ENCODE measurements around the gene MEN1. TPM values are rescaled to one million over a fixed set of nuclear protein-coding genes. Genes with fewer than 3 reads are reported as not detected.

Gene MEN1
- total and polyA plus RNA-seq, 9 of the 15 experiments (the other 6 are each of a cell fraction or from before 2014, with no cell fraction given), result 3.4 to 57.2 (median 19.3) TPM

GRCh38 chr11:64841592-64842365 lies 31.4 kb upstream of the MEN1 start:
- DNase-seq (ENCODE audit: extremely low read depth in 1 of 4, low spot score in 3 of 4), result peak in 2 of 4 experiments; percentile 27 to 35
- in situ Hi-C loops (cut with MboI), result no loop called here

More at GRCh38 chr11:64841592-64842365, 31.4 kb upstream of the MEN1 start:
- H3K9ac ChIP-seq (ENCODE audit: insufficient read depth in 1 of 2, low read depth in 2 of 2, low read length in 2 of 2), result peak overlapping the region in 1 of 2 experiments; percentile 92; a peak in 2 of 4 replicates
- H3K36me3 ChIP-seq (ENCODE audit: control insufficient read depth, insufficient read depth, low read length), result peaks cover 30% of the 10 kb centered on the region; the same call in 2 of the 3 replicates
- no peaks in the 10 kb centered on the region for H3K9me3 ChIP-seq (replicated peaks; ENCODE audit: control insufficient read depth, insufficient read depth, low read depth, low read length)
- 67% methylated on average over 11 of the region's 15 CpGs for WGBS (ENCODE audit: insufficient coverage, low coverage, missing lambda C conversion rate)
- H3K4me2 ChIP-seq (ENCODE audit: insufficient read depth, low read length), result no peak overlapping the region
- no peak for FAIRE-seq
- BruUV-seq (replicated peaks), result no TSS peak
- ChIA-PET CTCF (ENCODE audit: low intra/inter-chr PET ratio) (no interaction called here), POLR2A (no interaction called here)
- no peak overlapping the region for H2AFZ ChIP-seq (ENCODE audit: low read depth, low read length)
- no peak overlapping the region for H3K4me3 ChIP-seq
- no peak for ATAC-seq
- H3K4me1 ChIP-seq (replicated peaks in 1 of 2; ENCODE audit: control insufficient read depth in 2 of 2, insufficient read depth in 2 of 2, low read length in 2 of 2), result peaks cover 25 to 58% of the 10 kb centered on the region in 2 experiments
- H3K9me1 ChIP-seq (ENCODE audit: control insufficient read depth, insufficient read depth, low read length), result no peaks in the 10 kb centered on the region
- H3K79me2 ChIP-seq (ENCODE audit: control insufficient read depth, insufficient read depth, low read length), result peaks cover 23% of the 10 kb centered on the region; the same call in 2 of the 3 replicates
- no peaks in the 10 kb centered on the region for H4K20me1 ChIP-seq (replicated peaks; ENCODE audit: control insufficient read depth, insufficient read depth, low read length)
- H3K27me3 ChIP-seq (ENCODE audit: control insufficient read depth in 2 of 2, insufficient read depth in 2 of 2, low read length in 2 of 2), result no peaks in the 10 kb centered on the region; a peak in 1 of 5 replicates
- H3K27ac ChIP-seq (ENCODE audit: extremely low read depth, low read depth, low read length), result peak overlapping the region; percentile 25; the same call in 1 of the 3 replicates
- intact Hi-C loops (cut with micrococcal nuclease), result loop anchor here (5.0 to 10.0 kb wide), 2 partner anchors 39 to 413 kb away; partner anchors contain the start of gene MAP4K2
- no peak for TF ChIP-seq PHF21A (IDR thresholded peaks at IDR 0.05; ENCODE audit: borderline replicate concordance, low read depth)
- no peak for TF ChIP-seq CBX8 (IDR thresholded peaks at IDR 0.05; ENCODE audit: borderline replicate concordance, extremely low read depth, low read depth, low read length, poor library complexity, severe bottlenecking)
- no peak for TF ChIP-seq MEIS2 (IDR thresholded peaks at IDR 0.05; ENCODE audit: partially characterized antibody)
- no peak for TF ChIP-seq BMI1 (IDR thresholded peaks at IDR 0.05; ENCODE audit: low read length)
- TF ChIP-seq ZNF668 (CRISPR knock-in tag; IDR thresholded peaks at IDR 0.05), result no peak
- peak; percentile 67 for TF ChIP-seq HCFC1 (IDR thresholded peaks at IDR 0.05; ENCODE audit: low read depth, low read length)
- TF ChIP-seq YY1 (IDR thresholded peaks at IDR 0.05; ENCODE audit: borderline replicate concordance in 1 of 3, control insufficient read depth in 1 of 3, extremely low read depth in 1 of 3, insufficient read depth in 3 of 3, insufficient read length in 1 of 3, insufficient replicate concordance in 2 of 3, low read depth in 1 of 3, low read length in 2 of 3), result peak in 1 of 3 experiments; percentile 27
- TF ChIP-seq PHF8 (IDR thresholded peaks at IDR 0.05; ENCODE audit: borderline replicate concordance, low read length), result peak; percentile 1; the same call in 1 of the 2 replicates
- TF ChIP-seq TFAP4 (CRISPR knock-in tag; IDR thresholded peaks at IDR 0.05; ENCODE audit: borderline replicate concordance), result 0 out of 2 replicates have a peak, but pooled peaks have one; percentile 11
- no peak for TF ChIP-seq XRCC3 (IDR thresholded peaks at IDR 0.05)
- TF ChIP-seq SIX5 (IDR thresholded peaks at IDR 0.05; ENCODE audit: borderline replicate concordance in 1 of 2, insufficient read depth in 1 of 2, low read depth in 1 of 2, low read length in 2 of 2), result peak; percentile 26 to 36; a peak in 2 of 4 replicates
- no peak for TF ChIP-seq ZNF589 (CRISPR knock-in tag; IDR thresholded peaks at IDR 0.05; ENCODE audit: low read depth)
- TF ChIP-seq ELK1 (CRISPR knock-in tag; IDR thresholded peaks at IDR 0.05), result no peak
- peak; percentile 74 for TF ChIP-seq ZNF143 (CRISPR knock-in tag; IDR thresholded peaks at IDR 0.05)
- 0 out of 2 replicates have a peak, but pooled peaks have one; percentile 25 for TF ChIP-seq RBFOX2 (IDR thresholded peaks at IDR 0.05; ENCODE audit: low read depth, low read length)
- TF ChIP-seq KDM1A (IDR thresholded peaks at IDR 0.05), result 0 out of 4 replicates have a peak, but pooled peaks of 1 of the 2 experiments have one; percentile 14
